SK-N-SH treated with all-trans-retinoic acid at 6 μM for 48 hours (cell line): ENCODE data around the gene SOWAHC.
"Not testable (repeated sequence)": the region's sequence is repeated elsewhere in the genome, so short reads cannot be mapped to it uniquely, and the experiment has no call there.

Experiments
- ATAC-seq: fragments of 200-7000 bp; cut with Tn5 transposase; 3 replicates; pipeline ENCODE4 v1.9.1; 2020; ENCODE audit warnings: mild to moderate bottlenecking, moderate library complexity
- ARNTL ChIP-seq: fragments of 450-650 bp; formaldehyde crosslinking; IDR thresholded peaks from 2 replicates; pipeline ENCODE4 v1.5.0; 2020; ENCODE audit warnings: low read depth, mild to moderate bottlenecking, moderate library complexity, borderline replicate concordance
- BACH2 ChIP-seq: fragments of 250-450 bp; sonication (Bioruptor Pico); IDR thresholded peaks from 2 replicates; pipeline ENCODE4 v1.9.0; 2021; ENCODE audit warnings: mild to moderate bottlenecking, borderline replicate concordance
- CSDC2 ChIP-seq: fragments of 250-450 bp; sonication (Bioruptor Pico); IDR thresholded peaks from 2 replicates; pipeline ENCODE4 v1.5.0; 2020; ENCODE audit warnings: mild to moderate bottlenecking, moderate library complexity
- ESRRG ChIP-seq: fragments of 250-450 bp; sonication (Bioruptor Pico); IDR thresholded peaks from 2 replicates; pipeline ENCODE4 v1.6.1; 2021; ENCODE audit warnings: mild to moderate bottlenecking
- GLIS3 ChIP-seq: fragments of 250-450 bp; sonication (Bioruptor Pico); IDR thresholded peaks from 2 replicates; pipeline ENCODE4 v1.5.0; 2020; ENCODE audit warnings: mild to moderate bottlenecking, moderate library complexity
- ISL1 ChIP-seq: fragments of 250-450 bp; sonication (Bioruptor Pico); IDR thresholded peaks from 2 replicates; pipeline ENCODE4 v2.1.2; 2022; ENCODE audit warnings: mild to moderate bottlenecking, moderate library complexity
- OSR1 ChIP-seq: fragments of 250-450 bp; sonication (Bioruptor Pico); IDR thresholded peaks from 2 replicates; pipeline ENCODE4 v1.8.0; 2022; ENCODE audit warnings: moderate library complexity, mild to moderate bottlenecking, inconsistent platforms
- PATZ1 ChIP-seq: fragments of 250-450 bp; sonication (Bioruptor Pico); IDR thresholded peaks from 2 replicates; pipeline ENCODE4 v1.8.0; 2020; ENCODE audit warnings: mild to moderate bottlenecking, moderate library complexity, borderline replicate concordance
- POU6F1 ChIP-seq: fragments of 250-450 bp; sonication (Bioruptor Pico); IDR thresholded peaks from 2 replicates; pipeline ENCODE4 v1.8.0; 2021; ENCODE audit warnings: low read depth, mild to moderate bottlenecking, moderate library complexity, borderline replicate concordance
- PPARA ChIP-seq: fragments of 250-450 bp; sonication (Bioruptor Pico); IDR thresholded peaks from 2 replicates; pipeline ENCODE4 v1.5.0; 2020; ENCODE audit warnings: mild to moderate bottlenecking, borderline replicate concordance
- RARB ChIP-seq: fragments of 250-450 bp; sonication (Bioruptor Pico); IDR thresholded peaks from 2 replicates; pipeline ENCODE4 v1.8.0; 2021; ENCODE audit warnings: mild to moderate bottlenecking, moderate library complexity
- TCF4 ChIP-seq: fragments of 250-450 bp; sonication (Bioruptor Pico); IDR thresholded peaks from 2 replicates; pipeline ENCODE4 v1.8.0; 2021; ENCODE audit warnings: mild to moderate bottlenecking, moderate library complexity, borderline replicate concordance
- TOX ChIP-seq: fragments of 250-450 bp; sonication (Bioruptor Pico); IDR thresholded peaks from 2 replicates; pipeline ENCODE4 v1.8.0; 2021; ENCODE audit warnings: mild to moderate bottlenecking, moderate library complexity, borderline replicate concordance
- TSHZ2 ChIP-seq: fragments of 250-450 bp; sonication (Bioruptor Pico); IDR thresholded peaks from 2 replicates; pipeline ENCODE4 v1.5.0; 2020; ENCODE audit warnings: mild to moderate bottlenecking, moderate library complexity
- ZC3H10 ChIP-seq: fragments of 250-450 bp; sonication (Bioruptor Pico); IDR thresholded peaks from 2 replicates; pipeline ENCODE4 v1.5.1; 2021; ENCODE audit warnings: mild to moderate bottlenecking, moderate library complexity
- ZFP3 ChIP-seq: fragments of 250-450 bp; sonication (Bioruptor Pico); IDR thresholded peaks from 2 replicates; pipeline ENCODE4 v1.5.0; 2020; ENCODE audit warnings: mild to moderate bottlenecking, moderate library complexity
- ZFP30 ChIP-seq: fragments of 450-650 bp; formaldehyde crosslinking; IDR thresholded peaks from 2 replicates; pipeline ENCODE4 v1.5.0; 2022; ENCODE audit warnings: mild to moderate bottlenecking, moderate library complexity
- ZNF565 ChIP-seq: fragments of 450-650 bp; formaldehyde crosslinking; conservative IDR thresholded peaks from 2 replicates; pipeline ENCODE4 v1.5.0; 2020; ENCODE audit warnings: low read depth, mild to moderate bottlenecking, moderate library complexity
- ZNF70 ChIP-seq: fragments of 450-650 bp; formaldehyde crosslinking; IDR thresholded peaks from 2 replicates; pipeline ENCODE4 v1.5.0; 2020; ENCODE audit warnings: mild to moderate bottlenecking, moderate library complexity
- TF ChIP-seq, protein P1 (sequence below): fragments of 250-450 bp; sonication (Bioruptor Pico); IDR thresholded peaks from 2 replicates; pipeline ENCODE4 v1.5.1; 2020; ENCODE audit warnings: low read depth, mild to moderate bottlenecking, moderate library complexity
- TF ChIP-seq, protein P2 (sequence below): fragments of 250-450 bp; sonication (Bioruptor Pico); IDR thresholded peaks from 2 replicates; pipeline ENCODE4 v1.5.1; 2021; ENCODE audit warnings: mild to moderate bottlenecking, moderate library complexity

The SOWAHC gene

GRCh38 chr2:109638795-109639194 is 24.6 kb downstream of the SOWAHC start:
- no peak for TF ChIP-seq TCF4 (CRISPR knock-in tag)
- no peak for TF ChIP-seq BACH2 (CRISPR knock-in tag)
- TF ChIP-seq TSHZ2 (CRISPR knock-in tag), result no peak
- no peak for TF ChIP-seq ZNF70 (CRISPR knock-in tag)
- ATAC-seq, result no peak

GRCh38 chr2:109640000-109640399 is 25.8 kb downstream of the SOWAHC start:
- not testable (repeated sequence) for ATAC-seq

- ATAC-seq, result peak; percentile 66
- TF ChIP-seq PATZ1 (CRISPR knock-in tag) (no peak), PPARA (no peak), RARB (CRISPR knock-in tag) (no peak), POU6F1 (CRISPR knock-in tag) (no peak), ESRRG (CRISPR knock-in tag) (no peak), TCF4 (CRISPR knock-in tag) (no peak), ZNF565 (CRISPR knock-in tag) (no peak), OSR1 (CRISPR knock-in tag) (no peak), CSDC2 (CRISPR knock-in tag) (no peak), ISL1 (CRISPR knock-in tag) (no peak), ZC3H10 (no peak), GLIS3 (no peak), ZFP30 (CRISPR knock-in tag) (no peak), ZFP3 (CRISPR knock-in tag) (no peak), ARNTL (no peak), BACH2 (CRISPR knock-in tag) (no peak), TOX (CRISPR knock-in tag) (no peak)
- TF ChIP-seq, protein P1, sequence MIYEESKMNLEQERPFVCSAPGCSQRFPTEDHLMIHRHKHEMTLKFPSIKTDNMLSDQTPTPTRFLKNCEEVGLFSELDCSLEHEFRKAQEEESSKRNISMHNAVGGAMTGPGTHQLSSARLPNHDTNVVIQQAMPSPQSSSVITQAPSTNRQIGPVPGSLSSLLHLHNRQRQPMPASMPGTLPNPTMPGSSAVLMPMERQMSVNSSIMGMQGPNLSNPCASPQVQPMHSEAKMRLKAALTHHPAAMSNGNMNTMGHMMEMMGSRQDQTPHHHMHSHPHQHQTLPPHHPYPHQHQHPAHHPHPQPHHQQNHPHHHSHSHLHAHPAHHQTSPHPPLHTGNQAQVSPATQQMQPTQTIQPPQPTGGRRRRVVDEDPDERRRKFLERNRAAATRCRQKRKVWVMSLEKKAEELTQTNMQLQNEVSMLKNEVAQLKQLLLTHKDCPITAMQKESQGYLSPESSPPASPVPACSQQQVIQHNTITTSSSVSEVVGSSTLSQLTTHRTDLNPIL, result no peak
- TF ChIP-seq, protein P2, sequence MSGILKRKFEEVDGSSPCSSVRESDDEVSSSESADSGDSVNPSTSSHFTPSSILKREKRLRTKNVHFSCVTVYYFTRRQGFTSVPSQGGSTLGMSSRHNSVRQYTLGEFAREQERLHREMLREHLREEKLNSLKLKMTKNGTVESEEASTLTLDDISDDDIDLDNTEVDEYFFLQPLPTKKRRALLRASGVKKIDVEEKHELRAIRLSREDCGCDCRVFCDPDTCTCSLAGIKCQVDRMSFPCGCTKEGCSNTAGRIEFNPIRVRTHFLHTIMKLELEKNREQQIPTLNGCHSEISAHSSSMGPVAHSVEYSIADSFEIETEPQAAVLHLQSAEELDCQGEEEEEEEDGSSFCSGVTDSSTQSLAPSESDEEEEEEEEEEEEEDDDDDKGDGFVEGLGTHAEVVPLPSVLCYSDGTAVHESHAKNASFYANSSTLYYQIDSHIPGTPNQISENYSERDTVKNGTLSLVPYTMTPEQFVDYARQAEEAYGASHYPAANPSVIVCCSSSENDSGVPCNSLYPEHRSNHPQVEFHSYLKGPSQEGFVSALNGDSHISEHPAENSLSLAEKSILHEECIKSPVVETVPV (CRISPR knock-in tag), result no peak
Measured at GRCh38 chr2:109644571-109645275, 30.6 kb downstream of the SOWAHC start.
